ENCODE measurements around the gene RAB36. TPM values are rescaled to one million over a fixed set of nuclear protein-coding genes. Genes with fewer than 3 reads are reported as not detected.
A peak's percentile ranks its signal among the peaks of the same experiment; 100 is the strongest.

RAB36 gene
- polyA plus RNA-seq, 12 donors: 0.85 to 3.7 (median 1.4) TPM; not detected in 2

- DNase-seq: no peak
Measured at GRCh38 chr22:23156286-23156685, 11.0 kb downstream of the RAB36 start.

- no peak for DNase-seq
Measured at GRCh38 chr22:23157560-23158515, 12.6 kb downstream of the RAB36 start.

- no peak for DNase-seq
Measured at GRCh38 chr22:23158516-23159290, 13.4 kb downstream of the RAB36 start.

DNA sequence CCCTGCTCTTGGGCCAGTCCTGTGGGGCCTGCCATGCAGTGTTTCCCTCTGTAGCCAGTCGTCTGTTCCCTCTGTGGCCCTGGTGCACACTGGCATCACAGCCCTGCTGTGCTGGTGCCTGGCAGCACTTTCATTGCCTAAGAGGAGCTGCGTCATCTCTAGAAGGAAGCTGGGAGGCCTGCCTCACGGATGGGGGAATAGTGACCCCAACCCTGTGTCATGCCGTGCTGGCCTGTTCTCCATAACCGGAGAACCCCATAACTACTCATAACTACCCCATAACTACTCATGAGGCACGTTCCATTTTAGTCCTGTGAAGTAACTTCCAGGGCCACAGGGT is 14.0 kb downstream of the RAB36 start:
- DNase-seq: no peak

DNA sequence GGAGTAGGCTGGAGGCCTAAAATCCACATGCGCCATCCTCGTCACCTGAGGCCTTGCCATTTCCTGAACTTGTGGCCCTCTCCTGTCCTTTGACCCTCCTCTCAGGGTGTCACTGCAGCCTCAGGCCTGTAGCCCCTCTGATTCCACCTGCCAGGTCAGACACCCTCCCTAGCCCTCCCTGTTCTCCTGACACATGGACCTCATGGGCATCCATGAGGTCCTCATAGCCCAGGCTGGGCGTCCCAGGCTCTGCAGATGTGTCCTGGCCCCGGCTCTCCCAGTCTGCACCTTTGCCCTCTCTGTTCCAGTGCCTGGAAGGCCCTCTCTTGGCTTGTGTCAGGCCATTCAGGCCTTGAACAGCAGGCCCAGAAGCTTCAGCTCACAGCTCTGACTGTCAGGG is 15.8 kb downstream of the RAB36 start:
- no peak for DNase-seq

GRCh38 chr22:23161574-23161973 is 16.3 kb downstream of the RAB36 start:
- no peak for DNase-seq

DNA sequence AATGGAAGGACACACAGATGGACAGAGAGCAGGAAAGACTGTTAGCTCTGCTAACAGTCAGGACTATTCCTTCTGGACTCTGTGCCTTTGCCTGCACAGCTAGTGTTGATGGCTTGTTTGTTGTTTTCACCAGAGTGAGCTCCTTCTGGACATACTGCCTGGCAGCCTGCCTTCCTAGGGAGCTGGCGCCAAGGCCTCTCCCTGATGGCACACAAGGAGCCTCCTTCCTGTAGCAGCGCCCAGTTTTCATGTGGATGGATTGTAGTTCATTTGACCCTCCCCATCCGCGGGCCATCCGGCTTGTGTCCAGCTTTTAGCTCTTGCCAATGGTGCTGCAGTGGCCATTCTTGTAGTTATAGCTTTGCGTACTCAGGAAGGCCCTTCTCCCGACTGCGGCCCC is 18.4 kb downstream of the RAB36 start:
- DNase-seq: no peak

DNA sequence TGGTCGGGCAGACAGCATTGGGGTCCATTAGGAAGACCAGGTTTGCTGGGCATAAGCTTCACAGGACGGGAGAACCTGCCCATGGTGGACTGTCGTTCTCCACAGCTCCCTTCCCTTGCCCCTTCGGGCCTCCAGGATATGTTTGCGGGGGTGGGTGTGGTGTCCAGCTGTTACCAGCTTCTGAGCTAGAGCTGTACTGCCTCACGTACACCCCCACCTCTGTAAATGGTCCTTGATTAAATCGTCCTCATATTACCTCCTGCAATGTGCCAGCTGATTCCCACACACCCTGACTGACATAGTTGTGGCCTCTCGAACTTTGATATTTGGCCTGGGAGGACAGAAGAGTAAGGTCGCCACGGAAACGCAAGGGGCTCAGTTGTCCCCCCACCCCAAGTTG is 18.8 kb downstream of the RAB36 start:
- DNase-seq: no peak

GRCh38 chr22:23166042-23166831 is 21.0 kb downstream of the RAB36 start:
- no peak for DNase-seq

DNA sequence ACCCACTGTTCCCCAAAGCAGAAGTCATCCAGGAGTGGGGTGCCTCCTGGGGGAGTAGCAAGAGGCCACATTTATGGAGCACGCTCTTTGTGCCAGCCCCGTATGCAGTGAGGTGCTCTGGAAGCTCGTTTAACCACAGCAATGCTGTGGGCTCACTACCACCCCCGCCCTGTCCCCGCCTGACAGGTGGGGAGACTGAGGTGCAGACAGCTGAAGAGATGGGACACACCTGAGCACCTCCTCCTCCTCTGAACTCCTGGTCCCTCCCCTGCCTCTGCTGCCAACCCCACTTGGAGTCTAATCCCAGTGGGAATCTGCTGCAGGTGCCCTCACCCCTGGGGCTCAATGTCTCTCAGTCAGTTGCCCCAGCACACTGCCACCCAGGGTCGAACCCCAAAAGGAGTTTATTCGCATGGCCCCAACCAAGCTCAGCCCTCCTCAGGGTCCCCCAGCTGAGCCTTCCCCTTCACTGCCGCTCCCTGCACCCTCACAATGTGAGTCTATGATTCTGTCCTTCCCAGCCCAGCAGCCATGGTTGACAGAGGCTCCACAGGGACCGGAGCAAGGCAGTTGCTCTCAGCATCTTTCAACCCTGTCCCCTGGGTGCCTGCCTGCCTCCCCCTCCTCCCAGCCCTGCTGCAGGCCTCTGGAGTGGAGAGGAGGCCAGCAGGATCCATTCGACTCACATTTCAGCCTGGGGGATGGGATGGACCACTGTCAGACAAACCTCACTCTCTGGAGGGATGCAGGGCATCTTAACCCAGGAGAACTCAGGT is 21.8 kb downstream of the RAB36 start:
- DNase-seq: no peak

GRCh38 chr22:23168391-23169042 is 23.2 kb downstream of the RAB36 start:
- DNase-seq: no peak

DNA sequence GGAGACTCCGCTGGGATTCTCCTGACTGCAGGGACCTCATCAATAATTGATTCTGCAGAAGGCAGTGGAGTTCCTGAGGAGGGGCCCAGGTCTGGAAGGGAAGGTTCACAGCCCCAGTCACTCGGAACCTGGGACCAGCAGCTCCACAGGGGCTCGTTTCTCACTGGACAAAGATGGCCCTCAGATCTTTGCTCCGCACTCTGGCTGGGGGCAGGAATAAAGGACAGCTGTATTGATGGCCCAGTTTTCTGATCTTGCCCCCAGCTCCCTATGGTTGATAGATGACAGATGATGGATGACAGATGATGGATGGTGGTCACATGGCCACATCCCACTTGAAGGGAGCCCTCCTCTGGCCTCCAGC is 23.7 kb downstream of the RAB36 start:
- DNase-seq: no peak

DNA sequence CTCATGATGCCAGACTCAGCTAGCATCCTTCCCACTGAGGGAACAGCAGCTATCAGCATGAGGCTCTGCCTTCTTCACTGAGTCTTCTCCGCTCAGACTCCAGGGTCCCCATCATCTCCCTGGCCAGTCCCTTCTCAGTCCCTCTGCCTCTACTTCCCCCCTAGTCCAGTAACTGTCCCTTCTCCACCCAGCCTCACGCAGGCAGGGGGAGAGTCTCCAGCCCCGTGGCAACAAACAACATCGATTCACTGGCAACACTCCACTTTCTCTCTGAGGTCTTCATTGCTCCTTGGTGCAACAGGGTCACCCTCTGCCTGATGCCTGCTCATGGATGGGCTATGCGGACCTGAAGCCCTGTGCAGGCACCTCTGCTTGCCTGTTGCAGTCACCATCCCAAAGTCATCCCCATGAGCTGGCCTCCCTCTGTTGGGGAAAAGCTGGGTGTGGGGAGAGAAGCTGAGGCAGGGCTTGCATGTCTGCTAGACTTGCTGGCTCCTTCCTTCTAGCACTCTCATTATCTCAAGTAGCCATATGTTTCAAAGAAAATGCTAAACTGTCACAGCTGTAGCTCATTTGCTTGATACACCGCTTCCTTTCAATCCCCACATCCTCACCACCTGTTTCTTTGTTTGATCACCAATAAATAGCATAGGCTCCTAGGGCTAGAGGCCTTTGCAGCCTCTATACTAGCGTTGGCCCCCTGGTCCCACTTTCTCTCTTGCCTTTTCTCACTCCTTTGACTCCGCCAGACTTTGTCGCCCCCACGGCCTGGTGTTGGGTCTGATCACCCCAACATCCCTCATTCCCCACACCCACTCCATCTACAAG is 30.8 kb downstream of the RAB36 start:
- no peak for DNase-seq

DNA sequence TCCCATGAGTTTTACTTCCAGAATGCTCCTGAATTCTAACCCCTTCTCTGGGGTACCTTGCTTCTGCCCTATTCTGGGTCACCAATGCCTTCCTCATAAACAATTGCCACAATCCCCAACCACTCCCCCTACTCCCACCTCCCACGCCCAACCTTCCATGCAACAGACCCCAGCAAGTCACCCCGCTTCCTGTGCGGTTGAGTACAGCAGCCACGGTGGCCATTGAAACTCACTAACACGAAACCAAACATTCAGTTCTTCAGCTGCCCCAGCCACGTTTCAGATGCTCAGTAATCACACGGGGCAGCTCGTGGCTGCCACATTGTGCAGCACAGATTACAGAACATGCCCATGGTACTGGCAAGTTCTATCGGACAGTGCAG is 31.4 kb downstream of the RAB36 start:
- no peak for DNase-seq

- no peak for DNase-seq
Measured at GRCh38 chr22:23177197-23177596, 31.9 kb downstream of the RAB36 start.

DNA sequence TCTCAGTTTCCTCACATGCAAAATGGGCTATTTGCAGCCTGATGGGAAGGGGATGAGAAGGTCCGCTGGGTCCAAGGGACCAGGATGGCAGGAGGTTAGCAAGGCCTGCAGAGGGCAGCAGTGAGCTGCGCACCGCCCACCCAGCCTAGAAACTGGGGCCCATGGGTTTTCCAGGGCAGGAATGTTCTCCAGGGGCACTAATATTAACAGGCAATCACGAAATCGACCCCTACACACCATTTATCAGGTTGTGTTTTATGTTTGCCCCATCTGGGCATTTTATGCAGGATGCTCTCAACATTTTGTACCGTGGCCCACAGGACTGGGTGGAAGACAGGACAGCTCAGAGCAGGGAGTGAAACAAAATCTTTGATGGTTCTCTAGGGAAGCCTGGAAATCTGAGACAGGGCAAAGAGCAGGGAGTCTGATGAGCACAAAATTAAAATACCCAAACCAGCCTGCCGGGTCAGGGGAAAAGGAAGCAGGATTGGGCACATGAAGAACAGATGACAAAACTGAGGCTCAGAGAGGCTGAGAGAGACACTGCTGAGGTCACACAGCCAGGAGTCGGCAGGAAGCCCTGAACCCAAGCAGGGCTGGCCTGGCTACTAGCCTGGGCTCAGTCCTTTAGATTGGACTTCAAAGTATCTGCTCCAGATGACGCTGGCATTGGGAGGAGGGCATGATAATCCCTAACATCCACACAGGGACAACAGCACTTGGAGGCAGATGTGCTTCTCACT is 33.4 kb downstream of the RAB36 start:
- DNase-seq: peak; percentile 70

- peak; percentile 51 for DNase-seq
Measured at GRCh38 chr22:23179381-23180299, 34.4 kb downstream of the RAB36 start.

DNA sequence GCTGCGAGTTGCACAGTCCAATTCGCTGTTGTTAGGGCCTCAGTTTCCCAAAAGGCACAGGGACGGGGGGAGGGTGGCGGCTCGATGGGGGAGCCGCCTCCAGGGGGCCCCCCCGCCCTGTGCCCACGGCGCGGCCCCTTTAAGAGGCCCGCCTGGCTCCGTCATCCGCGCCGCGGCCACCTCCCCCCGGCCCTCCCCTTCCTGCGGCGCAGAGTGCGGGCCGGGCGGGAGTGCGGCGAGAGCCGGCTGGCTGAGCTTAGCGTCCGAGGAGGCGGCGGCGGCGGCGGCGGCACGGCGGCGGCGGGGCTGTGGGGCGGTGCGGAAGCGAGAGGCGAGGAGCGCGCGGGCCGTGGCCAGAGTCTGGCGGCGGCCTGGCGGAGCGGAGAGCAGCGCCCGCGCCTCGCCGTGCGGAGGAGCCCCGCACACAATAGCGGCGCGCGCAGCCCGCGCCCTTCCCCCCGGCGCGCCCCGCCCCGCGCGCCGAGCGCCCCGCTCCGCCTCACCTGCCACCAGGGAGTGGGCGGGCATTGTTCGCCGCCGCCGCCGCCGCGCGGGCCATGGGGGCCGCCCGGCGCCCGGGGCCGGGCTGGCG is 35.1 kb downstream of the RAB36 start, which contains the start of gene BCR:
TSS of gene BCR (plus strand) at position 209 of the 592 bp plus-strand sequence. CDS start 452 bp downstream, outside the sequence.
- peak; percentile 64 for DNase-seq
